Kidney epithelial cell (primary cell): ENCODE data around the gene EGLN3. TPM values are rescaled to one million over a fixed set of nuclear protein-coding genes. Genes with fewer than 3 reads are reported as not detected.

Source experiments
- DNase-seq: peaks from one replicate; pipeline ENCODE4 v3.0.0-alpha.2; 2010; ENCODE audit warnings: low read depth
- H3K27me3 ChIP-seq: 2 replicates; pipeline ENCODE4 v1.6.0; 2011; ENCODE audit warnings: low read length; ENCODE audit not compliant: control insufficient read depth, insufficient read depth
- H3K36me3 ChIP-seq: 2 replicates; pipeline ENCODE4 v1.5.1; 2011; ENCODE audit warnings: low read length; ENCODE audit not compliant: control insufficient read depth, insufficient read depth
- H3K4me3 ChIP-seq: 2 replicates; pipeline ENCODE4 v1.5.1; 2011; ENCODE audit warnings: low read depth, mild to moderate bottlenecking, control low read depth, low read length
- CTCF ChIP-seq: IDR thresholded peaks from 2 replicates; pipeline ENCODE4 v1.5.1; 2011; ENCODE audit warnings: mild to moderate bottlenecking, moderate library complexity, low read length, control low read depth, inconsistent platforms; ENCODE audit not compliant: insufficient read depth, poor library complexity, severe bottlenecking
- total RNA-seq: library from RNA; depleted of rRNA; stranded (reverse); fragments of >200 nt; gene quantifications from 2 replicates; pipeline ENCODE4 v1.2.3, GENCODE V29; 2015

The EGLN3 gene
- total RNA-seq, 1 donor from 2014 or later: 1.6 TPM

GRCh38 chr14:33925946-33926345 is 24.9 kb downstream of the EGLN3 start:
- H3K27me3 ChIP-seq: no peaks in the 10 kb centered on the region
- H3K4me3 ChIP-seq: no peak overlapping the region
- no peak for TF ChIP-seq CTCF
- DNase-seq: no peak
- peaks cover 1% of the 10 kb centered on the region for H3K36me3 ChIP-seq

- Histone ChIP-seq H3K27me3 (no peaks in the 10 kb centered on the region), H3K36me3 (peaks cover 1% of the 10 kb centered on the region), H3K4me3 (no peak overlapping the region)
- DNase-seq: no peak
- no peak for TF ChIP-seq CTCF
These were observed 25.6 kb downstream of the EGLN3 start for GRCh38 chr14:33925235-33925634.

GRCh38 chr14:33924566-33925100 is 26.2 kb downstream of the EGLN3 start:
- Histone ChIP-seq H3K4me3 (no peak overlapping the region), H3K27me3 (no peaks in the 10 kb centered on the region), H3K36me3 (peaks cover 1% of the 10 kb centered on the region)
- no peak for TF ChIP-seq CTCF
- DNase-seq: no peak

GRCh38 chr14:33922125-33922524 is 28.7 kb downstream of the EGLN3 start:
- no peak for DNase-seq
- Histone ChIP-seq H3K27me3 (no peaks in the 10 kb centered on the region), H3K4me3 (no peak overlapping the region), H3K36me3 (peaks cover 1% of the 10 kb centered on the region)
- no peak for TF ChIP-seq CTCF

GRCh38 chr14:33918256-33918655 is 32.6 kb downstream of the EGLN3 start:
- H3K27me3 ChIP-seq: no peaks in the 10 kb centered on the region
- no peaks in the 10 kb centered on the region for H3K36me3 ChIP-seq
- TF ChIP-seq CTCF: no peak
- no peak overlapping the region for H3K4me3 ChIP-seq
- DNase-seq: no peak

- Histone ChIP-seq H3K36me3 (no peaks in the 10 kb centered on the region), H3K4me3 (no peak overlapping the region), H3K27me3 (no peaks in the 10 kb centered on the region)
- no peak for DNase-seq
- no peak for TF ChIP-seq CTCF
These were observed 33.2 kb downstream of the EGLN3 start for GRCh38 chr14:33917661-33918060.
